Embryonic facial prominence (tissue), 1 donor: Measurements from ENCODE around the gene HIVEP3.

Experiments used
- DNase-seq: peaks from one replicate; pipeline ENCODE4 v3.0.0-alpha.2; 2016; ENCODE audit errors: extremely low spot score

HIVEP3 gene

GRCh38 chr1:41484402-41485241 is 434.1 kb downstream of the HIVEP3 start, which contains the start of gene EDN2:
Gene EDN2 (minus strand): TSS chr1:41484683. CDS start chr1:41484601, 82 bp downstream.
- no peak for DNase-seq

- DNase-seq, result no peak
These were observed 434.7 kb downstream of the HIVEP3 start for GRCh38 chr1:41483960-41484401.

- DNase-seq, result peak; percentile 51
These were observed 435.5 kb downstream of the HIVEP3 start for GRCh38 chr1:41483001-41483850.

GRCh38 chr1:41482001-41482765 is 436.5 kb downstream of the HIVEP3 start:
- no peak for DNase-seq

- no peak for DNase-seq
These were observed 437.5 kb downstream of the HIVEP3 start for GRCh38 chr1:41481109-41481775.

GRCh38 chr1:41480204-41481108 is 438.3 kb downstream of the HIVEP3 start:
- DNase-seq, result no peak

- DNase-seq, result no peak
These were observed 438.9 kb downstream of the HIVEP3 start for GRCh38 chr1:41479808-41480160.

- DNase-seq, result no peak
These were observed 439.5 kb downstream of the HIVEP3 start for GRCh38 chr1:41479000-41479807.

- no peak for DNase-seq
These were observed 440.5 kb downstream of the HIVEP3 start for GRCh38 chr1:41478118-41478748.

- no peak for DNase-seq
These were observed 441.8 kb downstream of the HIVEP3 start for GRCh38 chr1:41476807-41477361.

- DNase-seq, result no peak
These were observed 442.7 kb downstream of the HIVEP3 start for GRCh38 chr1:41475859-41476567.

- no peak for DNase-seq
These were observed 443.4 kb downstream of the HIVEP3 start for GRCh38 chr1:41475346-41475745.

GRCh38 chr1:41474490-41475271 is 444.0 kb downstream of the HIVEP3 start:
- DNase-seq, result no peak

GRCh38 chr1:41473738-41474362 is 444.9 kb downstream of the HIVEP3 start:
- DNase-seq, result no peak

GRCh38 chr1:41471658-41472057 is 447.1 kb downstream of the HIVEP3 start:
- no peak for DNase-seq

GRCh38 chr1:41469706-41470105 is 449.0 kb downstream of the HIVEP3 start:
- no peak for DNase-seq
